A204.1 (cell line): ENCODE data around the gene MAP3K19.
A peak's percentile ranks its signal among the peaks of the same experiment; 100 is the strongest.
"Not testable (repeated sequence)": the region's sequence is repeated elsewhere in the genome, so short reads cannot be mapped to it uniquely, and the experiment has no call there.

ENCODE experiments used
- FAIRE-seq: peaks from 2 replicates; lab custom pipeline; 2012; peaks lifted over from hg19 to GRCh38; lab: Jason Lieb, UNC

MAP3K19 gene

GRCh38 chr2:134985061-134985460 lies 62.2 kb downstream of the MAP3K19 start:
- no peak for FAIRE-seq

- no peak for FAIRE-seq
These were observed 64.6 kb downstream of the MAP3K19 start for GRCh38 chr2:134982603-134983002.

GRCh38 chr2:134980639-134981038 lies 66.6 kb downstream of the MAP3K19 start:
- no peak for FAIRE-seq

GRCh38 chr2:134979221-134979620 lies 68.0 kb downstream of the MAP3K19 start:
- FAIRE-seq = no peak

GRCh38 chr2:134977104-134977503 lies 70.1 kb downstream of the MAP3K19 start:
- not testable (repeated sequence) for FAIRE-seq

- FAIRE-seq = no peak
These were observed 71.1 kb downstream of the MAP3K19 start for GRCh38 chr2:134976074-134976702.

- FAIRE-seq = no peak
These were observed 71.8 kb downstream of the MAP3K19 start for GRCh38 chr2:134975281-134976009.

- FAIRE-seq = no peak
These were observed 73.8 kb downstream of the MAP3K19 start for GRCh38 chr2:134973241-134974138.

GRCh38 chr2:134967166-134967565 lies 80.1 kb downstream of the MAP3K19 start:
- not testable (repeated sequence) for FAIRE-seq

GRCh38 chr2:134957477-134957876 lies 89.8 kb downstream of the MAP3K19 start:
- FAIRE-seq = no peak

GRCh38 chr2:134955744-134956143 lies 91.5 kb downstream of the MAP3K19 start:
- FAIRE-seq = no peak

GRCh38 chr2:134954065-134954464 lies 93.2 kb downstream of the MAP3K19 start:
- no peak for FAIRE-seq

GRCh38 chr2:134952608-134953007 lies 94.6 kb downstream of the MAP3K19 start:
- FAIRE-seq = no peak

GRCh38 chr2:134950886-134951285 lies 96.4 kb downstream of the MAP3K19 start:
- FAIRE-seq = no peak

GRCh38 chr2:134949981-134950708 lies 97.1 kb downstream of the MAP3K19 start:
- no peak for FAIRE-seq

- FAIRE-seq = no peak
These were observed 101.2 kb downstream of the MAP3K19 start for GRCh38 chr2:134946073-134946472.

- no peak for FAIRE-seq
These were observed 102.3 kb downstream of the MAP3K19 start for GRCh38 chr2:134944975-134945374.

- FAIRE-seq = peak; percentile 37
These were observed 103.7 kb downstream of the MAP3K19 start for GRCh38 chr2:134943540-134943939.

GRCh38 chr2:134936691-134937090 lies 110.6 kb downstream of the MAP3K19 start:
- no peak for FAIRE-seq

GRCh38 chr2:134934641-134935040 lies 112.6 kb downstream of the MAP3K19 start:
- FAIRE-seq = no peak

- FAIRE-seq = no peak
These were observed 113.1 kb downstream of the MAP3K19 start for GRCh38 chr2:134934150-134934549.

GRCh38 chr2:134933732-134934131 lies 113.5 kb downstream of the MAP3K19 start:
- FAIRE-seq = no peak
